Measurements from ENCODE around the gene ALS2.

GRCh38 chr2:201796478-201796865 is 15.7 kb upstream of the ALS2 start:
- TF ChIP-seq SIN3A (IDR thresholded peaks at IDR 0.05; ENCODE audit: borderline replicate concordance, low read depth, low read length) (no peak), JUND (IDR thresholded peaks at IDR 0.05) (no peak), CTCF (IDR thresholded peaks at IDR 0.05) (no peak), YY1 (IDR thresholded peaks at IDR 0.05; ENCODE audit: low read depth) (no peak), EP300 (IDR thresholded peaks at IDR 0.05; ENCODE audit: borderline replicate concordance in 1 of 2, low read depth in 1 of 2, low read length in 1 of 2) (no peak), RFX5 (IDR thresholded peaks at IDR 0.05; ENCODE audit: low read length) (no peak), MXI1 (IDR thresholded peaks at IDR 0.05; ENCODE audit: low read depth, low read length) (no peak), RCOR1 (IDR thresholded peaks at IDR 0.05; ENCODE audit: low read length) (no peak), REST (IDR thresholded peaks at IDR 0.05; ENCODE audit: low read depth, low read length) (no peak), USF2 (IDR thresholded peaks at IDR 0.05; ENCODE audit: borderline replicate concordance, low read depth, low read length) (no peak), PBX3 (IDR thresholded peaks at IDR 0.05) (no peak), TAF1 (IDR thresholded peaks at IDR 0.05; ENCODE audit: borderline replicate concordance, low read depth, low read length) (no peak)
